GM12864 (cell line): ENCODE results near the gene ZNF324.
A peak's percentile ranks its signal among the peaks of the same experiment; 100 is the strongest.
"Not testable (repeated sequence)": the region's sequence is repeated elsewhere in the genome, so short reads cannot be mapped to it uniquely, and the experiment has no call there.

Experiments
- DNase-seq: peaks from one replicate; pipeline ENCODE4 v3.0.0-alpha.2; 2011; ENCODE audit warnings: low read depth
- H3K4me3 ChIP-seq: 2 replicates; pipeline ENCODE4 v1.5.1; 2011; ENCODE audit warnings: mild to moderate bottlenecking, low read depth, low read length, control low read depth
- TF ChIP-seq, protein P1 (sequence below): IDR thresholded peaks from 2 replicates; pipeline ENCODE4 v1.5.1; 2011; ENCODE audit warnings: low read depth, mild to moderate bottlenecking, moderate library complexity, low read length, control low read depth, inconsistent platforms; ENCODE audit errors: missing control alignments

ZNF324 gene

DNA sequence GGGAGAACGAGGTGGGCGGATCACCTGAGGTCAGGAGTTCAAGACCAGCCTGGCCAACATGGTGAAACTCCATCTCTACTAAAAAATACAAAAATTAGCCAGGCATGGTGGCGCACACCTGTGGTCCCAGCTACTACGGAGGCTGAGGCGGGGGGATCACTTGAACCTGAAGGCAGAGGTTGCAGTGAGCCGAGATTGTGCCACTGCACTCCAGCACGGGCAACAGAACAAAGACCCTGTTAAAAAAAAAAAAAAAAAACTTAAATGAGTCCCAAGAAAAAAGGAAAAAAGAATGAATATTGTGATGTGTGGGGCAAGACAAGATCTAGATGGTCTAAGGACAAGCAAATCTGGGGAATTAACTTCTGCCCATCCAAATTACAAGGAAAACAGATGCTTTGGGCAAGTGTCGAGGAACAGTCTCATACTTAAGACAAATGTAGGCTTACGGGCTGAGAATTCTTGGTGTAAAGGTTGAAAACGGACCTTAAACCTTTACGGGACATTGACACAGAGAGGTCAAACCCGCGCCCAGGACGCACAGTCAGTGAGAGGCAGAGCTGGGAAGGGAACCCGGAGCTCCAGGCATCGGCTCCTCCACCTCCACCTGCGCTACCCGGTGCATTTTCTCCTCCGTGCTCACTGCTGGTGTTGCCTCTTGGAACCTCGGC, 656 bp upstream of the ZNF324 start:
- no peak for DNase-seq
- TF ChIP-seq, protein P1, sequence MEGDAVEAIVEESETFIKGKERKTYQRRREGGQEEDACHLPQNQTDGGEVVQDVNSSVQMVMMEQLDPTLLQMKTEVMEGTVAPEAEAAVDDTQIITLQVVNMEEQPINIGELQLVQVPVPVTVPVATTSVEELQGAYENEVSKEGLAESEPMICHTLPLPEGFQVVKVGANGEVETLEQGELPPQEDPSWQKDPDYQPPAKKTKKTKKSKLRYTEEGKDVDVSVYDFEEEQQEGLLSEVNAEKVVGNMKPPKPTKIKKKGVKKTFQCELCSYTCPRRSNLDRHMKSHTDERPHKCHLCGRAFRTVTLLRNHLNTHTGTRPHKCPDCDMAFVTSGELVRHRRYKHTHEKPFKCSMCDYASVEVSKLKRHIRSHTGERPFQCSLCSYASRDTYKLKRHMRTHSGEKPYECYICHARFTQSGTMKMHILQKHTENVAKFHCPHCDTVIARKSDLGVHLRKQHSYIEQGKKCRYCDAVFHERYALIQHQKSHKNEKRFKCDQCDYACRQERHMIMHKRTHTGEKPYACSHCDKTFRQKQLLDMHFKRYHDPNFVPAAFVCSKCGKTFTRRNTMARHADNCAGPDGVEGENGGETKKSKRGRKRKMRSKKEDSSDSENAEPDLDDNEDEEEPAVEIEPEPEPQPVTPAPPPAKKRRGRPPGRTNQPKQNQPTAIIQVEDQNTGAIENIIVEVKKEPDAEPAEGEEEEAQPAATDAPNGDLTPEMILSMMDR, result no peak
- H3K4me3 ChIP-seq, result peak overlapping the region; percentile 97

DNA sequence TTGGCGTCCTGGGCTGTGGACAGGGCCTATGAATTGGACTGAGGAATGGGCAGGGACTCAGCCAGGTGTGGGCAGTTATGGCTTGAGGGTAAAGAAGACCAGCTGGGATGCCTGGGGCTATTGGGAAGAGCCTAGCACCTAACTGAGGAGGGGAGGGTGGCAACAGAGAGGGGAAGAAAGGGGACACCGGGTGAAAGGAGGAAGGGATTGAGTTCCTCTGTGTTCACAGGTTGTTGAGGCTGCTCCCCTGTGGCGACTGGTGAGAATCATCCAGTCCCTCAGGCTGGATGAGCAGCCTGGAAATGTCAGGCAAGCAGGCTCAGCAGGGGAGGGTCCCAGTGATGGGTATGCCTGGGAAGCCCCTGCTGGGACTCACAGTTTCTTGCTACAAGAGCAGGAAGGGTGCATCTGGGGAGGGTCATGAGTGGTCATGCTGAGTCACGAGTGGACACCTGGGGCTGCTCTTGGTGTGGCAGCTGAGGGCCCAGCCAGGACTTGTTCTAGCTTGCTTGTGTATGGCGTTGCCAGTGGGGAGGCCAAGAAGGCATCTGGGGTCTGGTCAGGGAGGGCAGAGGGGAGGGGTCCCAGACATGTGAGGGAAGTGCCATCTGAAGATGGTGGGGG, 1.4 kb downstream of the ZNF324 start:
- H3K4me3 ChIP-seq, result peak overlapping the region; percentile 44
- TF ChIP-seq, protein P1, result no peak
- no peak for DNase-seq

DNA sequence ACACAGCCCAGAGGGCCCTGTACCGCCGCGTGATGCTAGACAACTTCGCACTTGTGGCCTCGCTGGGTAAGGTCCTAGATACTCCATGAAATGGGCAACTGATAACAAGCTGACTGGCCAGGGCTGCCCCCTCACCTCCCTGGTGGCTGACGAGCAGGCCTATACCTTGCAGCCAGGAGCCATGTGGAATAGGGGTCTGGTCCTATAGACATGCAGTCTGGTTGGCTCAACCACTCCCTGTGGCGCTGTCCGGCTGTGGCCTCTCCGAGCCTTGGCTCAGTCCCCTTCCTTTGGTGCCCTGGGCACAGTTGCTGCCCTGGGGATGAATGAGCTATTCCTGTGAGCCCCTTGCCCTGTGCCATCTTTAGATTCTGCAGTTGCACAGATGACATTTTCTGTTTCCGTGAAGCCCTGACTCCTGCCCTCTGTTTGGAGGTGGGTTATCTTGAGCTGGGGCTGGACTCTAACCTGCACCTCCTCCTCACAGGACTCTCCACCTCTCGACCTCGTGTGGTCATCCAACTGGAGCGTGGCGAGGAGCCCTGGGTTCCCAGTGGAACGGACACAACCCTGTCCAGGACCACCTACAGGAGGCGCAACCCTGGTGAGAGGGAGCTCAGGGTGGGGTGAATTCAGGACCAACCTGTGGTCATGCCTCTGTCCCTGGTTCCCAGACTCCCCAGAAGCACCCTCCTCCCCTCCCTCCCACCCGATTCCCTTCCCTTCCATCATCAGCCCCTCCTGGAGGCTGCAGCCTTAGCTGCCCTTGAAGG, 2.5 kb downstream of the ZNF324 start:
- no peak overlapping the region for H3K4me3 ChIP-seq
- no peak for DNase-seq
- TF ChIP-seq, protein P1, result no peak

DNA sequence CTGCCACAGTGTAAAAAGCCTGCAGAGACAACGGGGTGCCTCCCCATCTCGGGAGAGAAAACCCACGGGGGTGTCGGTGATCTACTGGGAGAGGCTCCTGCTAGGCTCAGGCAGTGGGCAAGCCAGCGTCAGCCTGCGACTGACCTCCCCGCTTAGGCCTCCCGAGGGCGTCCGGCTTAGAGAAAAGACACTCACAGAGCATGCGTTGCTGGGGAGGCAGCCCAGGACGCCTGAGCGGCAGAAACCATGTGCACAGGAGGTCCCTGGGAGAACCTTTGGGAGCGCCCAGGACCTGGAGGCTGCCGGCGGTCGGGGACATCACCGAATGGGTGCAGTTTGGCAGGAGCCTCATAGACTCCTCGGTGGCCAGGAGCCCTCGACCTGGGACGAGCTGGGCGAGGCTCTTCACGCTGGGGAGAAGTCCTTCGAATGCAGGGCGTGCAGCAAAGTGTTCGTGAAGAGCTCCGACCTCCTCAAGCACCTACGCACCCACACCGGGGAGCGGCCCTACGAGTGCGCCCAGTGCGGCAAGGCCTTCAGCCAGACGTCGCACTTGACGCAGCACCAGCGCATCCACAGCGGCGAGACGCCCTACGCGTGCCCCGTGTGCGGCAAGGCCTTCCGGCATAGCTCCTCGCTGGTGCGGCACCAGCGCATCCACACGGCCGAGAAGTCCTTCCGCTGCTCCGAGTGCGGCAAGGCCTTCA, 4.1 kb downstream of the ZNF324 start:
- not testable (repeated sequence) for DNase-seq, H3K4me3 ChIP-seq

DNA sequence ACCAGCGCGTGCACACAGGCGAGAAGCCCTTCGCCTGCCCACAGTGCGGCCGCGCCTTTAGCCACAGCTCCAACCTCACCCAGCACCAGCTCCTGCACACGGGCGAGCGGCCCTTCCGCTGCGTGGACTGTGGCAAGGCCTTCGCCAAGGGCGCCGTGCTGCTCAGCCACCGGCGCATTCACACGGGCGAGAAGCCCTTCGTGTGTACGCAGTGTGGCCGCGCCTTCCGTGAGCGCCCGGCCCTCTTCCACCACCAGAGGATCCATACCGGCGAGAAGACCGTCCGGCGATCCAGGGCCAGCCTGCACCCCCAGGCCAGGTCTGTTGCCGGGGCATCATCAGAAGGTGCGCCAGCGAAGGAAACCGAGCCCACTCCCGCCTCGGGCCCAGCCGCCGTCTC, 4.9 kb downstream of the ZNF324 start:
- H3K4me3 ChIP-seq, result no peak overlapping the region
- DNase-seq, result no peak

DNA sequence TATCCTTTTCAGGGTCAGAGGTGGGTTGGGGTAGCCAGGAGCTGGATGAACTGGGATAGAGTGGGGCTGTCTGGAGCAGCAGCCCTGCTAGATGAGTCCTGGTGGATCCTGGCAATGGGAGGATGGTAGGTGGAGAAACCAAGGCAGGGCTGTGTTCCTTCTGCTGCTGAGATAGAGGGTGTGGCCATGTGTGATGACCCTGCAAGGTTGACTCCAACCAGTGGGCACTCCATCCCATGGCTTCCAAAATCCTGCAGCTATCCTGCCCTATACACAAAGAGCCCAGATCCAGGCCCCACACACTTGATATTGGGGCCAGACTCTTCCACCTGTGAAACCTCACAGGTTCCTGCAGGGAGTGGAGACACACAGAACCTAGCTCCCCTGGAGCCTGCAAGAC, 6.9 kb downstream of the ZNF324 start:
- H3K4me3 ChIP-seq, result no peak overlapping the region
- no peak for DNase-seq
- TF ChIP-seq, protein P1, result no peak

More for the DNA sequence above, 4.9 kb downstream of the ZNF324 start:
- TF ChIP-seq, protein P1, result no peak
